Caco-2 (cell line): ENCODE data around the gene TBC1D8B. TPM values are rescaled to one million over a fixed set of nuclear protein-coding genes. Genes with fewer than 3 reads are reported as not detected.

ENCODE experiments used
- BruUV-seq: library from RNA; stranded (reverse); fragments of 400-500 nt; replicated peaks from 2 replicates; lab custom pipeline; 2021; lab: Mats Ljungman, UMichigan
- CTCF ChIA-PET: fragments of 300-600 bp; sonication (Branson Sonifier 250); formaldehyde crosslinking; loops from one replicate; lab custom pipeline; 2022; ENCODE audit warnings: antibody characterized with exemption; lab: Charles Lee
- POLR2A ChIA-PET: fragments of 300-600 bp; sonication (Branson Sonifier 250); formaldehyde crosslinking; loops from one replicate; lab custom pipeline; 2022; ENCODE audit warnings: antibody characterized with exemption; lab: Charles Lee
- DNase-seq, 2 experiments: peaks; one replicate each; pipeline versions ENCODE4 v3.0.0 to v3.0.0-alpha.2; 2020 to 2022
- H3K27me3 ChIP-seq: replicated peaks from 2 replicates; pipeline ENCODE4 v1.6.0; 2011; ENCODE audit warnings: low read length; ENCODE audit not compliant: control insufficient read depth, insufficient read depth
- H3K36me3 ChIP-seq: 2 replicates; pipeline ENCODE4 v1.5.1; 2011; ENCODE audit warnings: low read length; ENCODE audit not compliant: control insufficient read depth, insufficient read depth
- H3K4me1 ChIP-seq: fragments of 250-450 bp; sonication (Bioruptor Pico); 2 replicates; pipeline ENCODE4 v1.5.1; 2020; ENCODE audit warnings: mild to moderate bottlenecking
- H3K4me3 ChIP-seq: 2 replicates; pipeline ENCODE4 v1.5.1; 2011; ENCODE audit warnings: low read depth, mild to moderate bottlenecking, control low read depth, low read length
- H3K9me3 ChIP-seq: fragments of 250-450 bp; sonication (Bioruptor Pico); 2 replicates; pipeline ENCODE4 v1.5.1; 2020; ENCODE audit warnings: mild to moderate bottlenecking, moderate library complexity
- H3K27ac Mint-ChIP-seq: one replicate; pipeline ENCODE4 v1.8.0; 2022; ENCODE audit warnings: mixed read lengths; ENCODE audit not compliant: unreplicated experiment
- H3K27me3 Mint-ChIP-seq: one replicate; pipeline ENCODE4 v1.8.0; 2022; ENCODE audit warnings: mixed read lengths; ENCODE audit not compliant: insufficient read depth, unreplicated experiment
- H3K36me3 Mint-ChIP-seq: one replicate; pipeline ENCODE4 v1.8.0; 2022; ENCODE audit warnings: mild to moderate bottlenecking, mixed read lengths; ENCODE audit not compliant: insufficient read depth, unreplicated experiment
- H3K4me1 Mint-ChIP-seq: one replicate; pipeline ENCODE4 v1.8.0; 2022; ENCODE audit warnings: low read depth, mixed read lengths; ENCODE audit not compliant: unreplicated experiment
- H3K4me3 Mint-ChIP-seq: one replicate; pipeline ENCODE4 v1.8.0; 2022; ENCODE audit warnings: mild to moderate bottlenecking, moderate library complexity, mixed read lengths; ENCODE audit not compliant: unreplicated experiment
- H3K9me3 Mint-ChIP-seq: one replicate; pipeline ENCODE4 v1.8.0; 2022; ENCODE audit warnings: mixed read lengths; ENCODE audit not compliant: unreplicated experiment
- CTCF ChIP-seq, 2 experiments: fragments of 200-600 bp in 1 of 2; IDR thresholded peaks; 1 replicate in 1 of 2; 2 replicates in 1 of 2; pipeline versions ENCODE4 v1.5.1 to v1.8.0; 2011 to 2022; ENCODE audit warnings: antibody characterized with exemption in 1 of 2, control low read depth in 1 of 2, inconsistent platforms in 1 of 2, low read depth in 1 of 2, low read length in 1 of 2, mild to moderate bottlenecking in 1 of 2, moderate library complexity in 1 of 2; ENCODE audit not compliant: insufficient read depth in 1 of 2, severe bottlenecking in 1 of 2, unreplicated experiment in 1 of 2
- intact Hi-C: fragments of 100-400 bp; cut with micrococcal nuclease; formaldehyde crosslinking; loops from one replicate; pipeline ENCODE4 v1.10.0; 2022; ENCODE audit not compliant: unreplicated experiment
- total RNA-seq: library from RNA; stranded (reverse); gene quantifications from 2 replicates; pipeline ENCODE4 v1.2.3, GENCODE V29; 2022

The TBC1D8B gene
- total RNA-seq, 1 experiment from 2014 or later = 7.4 TPM

GRCh38 chrX:106897259-106897658, 94.8 kb downstream of the TBC1D8B start:
- Mint-ChIP-seq H3K4me1 (peaks cover 14% of the 10 kb centered on the region), H3K9me3 (no peaks in the 10 kb centered on the region), H3K27me3 (no peaks in the 10 kb centered on the region), H3K36me3 (no peaks in the 10 kb centered on the region), H3K27ac (no peak overlapping the region), H3K4me3 (no peak overlapping the region)
- no TSS peak for BruUV-seq
- no peaks in the 10 kb centered on the region for H3K27me3 ChIP-seq
- H3K9me3 ChIP-seq = no peaks in the 10 kb centered on the region
- POLR2A ChIA-PET = no interaction called here
- H3K4me3 ChIP-seq = no peak overlapping the region
- H3K36me3 ChIP-seq = no peaks in the 10 kb centered on the region
- intact Hi-C loops = loop anchor here (10.0 kb wide), 1 partner anchor 178 kb away; no protein-coding TSS in a partner anchor
- peaks cover 34% of the 10 kb centered on the region for H3K4me1 ChIP-seq
- DNase-seq = no peak
- no peak for TF ChIP-seq CTCF (IDR thresholded peaks at IDR 0.05; ENCODE audit: insufficient read depth in 1 of 2, low read depth in 1 of 2, low read length in 1 of 2, severe bottlenecking in 1 of 2, unreplicated experiment in 1 of 2)
- CTCF ChIA-PET = interaction anchor here (0.6 to 2.7 kb wide), 2 partner anchors 12 to 63 kb away, joined by 3 to 46 read pairs; no protein-coding TSS in a partner anchor

GRCh38 chrX:106898462-106898861, 96.0 kb downstream of the TBC1D8B start:
- Histone ChIP-seq H3K36me3 (no peaks in the 10 kb centered on the region), H3K27me3 (no peaks in the 10 kb centered on the region), H3K4me3 (no peak overlapping the region), H3K9me3 (no peaks in the 10 kb centered on the region), H3K4me1 (peaks cover 44% of the 10 kb centered on the region)
- BruUV-seq = no TSS peak
- intact Hi-C loops = loop anchor here (1.0 to 10.0 kb wide), 3 partner anchors 35 to 176 kb away; no protein-coding TSS in a partner anchor
- Mint-ChIP-seq H3K9me3 (no peaks in the 10 kb centered on the region), H3K27me3 (no peaks in the 10 kb centered on the region), H3K4me1 (peaks cover 14% of the 10 kb centered on the region), H3K4me3 (no peak overlapping the region), H3K36me3 (no peaks in the 10 kb centered on the region), H3K27ac (no peak overlapping the region)
- TF ChIP-seq CTCF (IDR thresholded peaks at IDR 0.05; ENCODE audit: insufficient read depth in 1 of 2, low read depth in 1 of 2, low read length in 1 of 2, severe bottlenecking in 1 of 2, unreplicated experiment in 1 of 2) = peak; percentile 18 to 30
- peak; percentile 57 to 62 for DNase-seq
- POLR2A ChIA-PET = interaction anchor here (1.3 kb wide), 1 partner anchor 47 kb away, joined by 3 read pairs; no protein-coding TSS in a partner anchor
- CTCF ChIA-PET = interaction anchor here (0.7 to 2.7 kb wide), 9 partner anchors 21 to 739 kb away, joined by 3 to 46 read pairs (median 4); partner anchors contain the start of gene CLDN2

- ChIA-PET POLR2A (interaction anchor here (1.3 kb wide), 1 partner anchor 46 kb away, joined by 3 read pairs; no protein-coding TSS in a partner anchor), CTCF (interaction anchor here (0.7 to 2.7 kb wide), 8 partner anchors 21 to 61 kb away, joined by 3 to 46 read pairs (median 4); partner anchors contain the start of gene CLDN2)
- intact Hi-C loops = loop anchor here (10.0 kb wide), 1 partner anchor 176 kb away; no protein-coding TSS in a partner anchor
- H3K9me3 ChIP-seq = no peaks in the 10 kb centered on the region
- peaks cover 14% of the 10 kb centered on the region for H3K4me1 Mint-ChIP-seq
- H3K4me3 Mint-ChIP-seq = no peak overlapping the region
- H3K27me3 Mint-ChIP-seq = no peaks in the 10 kb centered on the region
- H3K27ac Mint-ChIP-seq = no peak overlapping the region
- DNase-seq = no peak
- H3K36me3 Mint-ChIP-seq = no peaks in the 10 kb centered on the region
- H3K4me3 ChIP-seq = no peak overlapping the region
- H3K27me3 ChIP-seq = no peaks in the 10 kb centered on the region
- no TSS peak for BruUV-seq
- H3K9me3 Mint-ChIP-seq = no peaks in the 10 kb centered on the region
- peaks cover 44% of the 10 kb centered on the region for H3K4me1 ChIP-seq
- H3K36me3 ChIP-seq = no peaks in the 10 kb centered on the region
- TF ChIP-seq CTCF (IDR thresholded peaks at IDR 0.05; ENCODE audit: insufficient read depth in 1 of 2, low read depth in 1 of 2, low read length in 1 of 2, severe bottlenecking in 1 of 2, unreplicated experiment in 1 of 2) = no peak
Observed at GRCh38 chrX:106899276-106899675, 96.8 kb downstream of the TBC1D8B start.
